NB4 (cell line): Measurements from ENCODE around the gene RAB20.
A peak's percentile ranks its signal among the peaks of the same experiment; 100 is the strongest.

ENCODE experiments used
- DNase-seq: peaks from one replicate; pipeline ENCODE4 v3.0.0; 2010; ENCODE audit warnings: low read depth
- H3K4me3 ChIP-seq: one replicate; pipeline ENCODE4 v1.5.1; 2011; ENCODE audit warnings: mild to moderate bottlenecking, low read depth, low read length, moderate library complexity
- CTCF ChIP-seq: IDR thresholded peaks from one replicate; pipeline ENCODE4 v1.5.1; 2012; ENCODE audit warnings: low read depth, low read length
- MAX ChIP-seq: IDR thresholded peaks from 2 replicates; pipeline ENCODE4 v1.6.1; 2011; ENCODE audit warnings: low read depth, low read length
- MYC ChIP-seq: IDR thresholded peaks from 2 replicates; pipeline ENCODE4 v1.6.1; 2011; ENCODE audit warnings: low read depth, low read length
- POLR2A ChIP-seq: IDR thresholded peaks from 2 replicates; pipeline ENCODE4 v1.6.1; 2011; ENCODE audit warnings: mild to moderate bottlenecking; ENCODE audit not compliant: insufficient read length; ENCODE audit errors: extremely low read depth

Gene RAB20

GRCh38 chr13:110503979-110504499 lies 57.5 kb downstream of the RAB20 start:
- DNase-seq: peak; percentile 94
- TF ChIP-seq CTCF (no peak), MYC (0 out of 2 replicates have a peak, but pooled peaks have one; percentile 7), POLR2A (peak; percentile 65), MAX (peak; percentile 16; the same call in 1 of the 2 replicates)
- peak overlapping the region; percentile 72 for H3K4me3 ChIP-seq

GRCh38 chr13:110503037-110503901 lies 58.3 kb downstream of the RAB20 start:
- H3K4me3 ChIP-seq: peak overlapping the region; percentile 72
- peak; percentile 82 for TF ChIP-seq MAX
- TF ChIP-seq MYC: no peak; the same call in 1 of the 2 replicates
- peak; percentile 98 for DNase-seq

GRCh38 chr13:110501188-110501587 lies 60.3 kb downstream of the RAB20 start:
- no peak overlapping the region for H3K4me3 ChIP-seq
- no peak for TF ChIP-seq POLR2A
- no peak for TF ChIP-seq CTCF
- no peak for TF ChIP-seq MYC
- TF ChIP-seq MAX: no peak
- DNase-seq: no peak

- TF ChIP-seq POLR2A (no peak), CTCF (no peak), MYC (no peak), MAX (no peak)
- no peak for DNase-seq
Measured at GRCh38 chr13:110500341-110500740, 61.2 kb downstream of the RAB20 start.

GRCh38 chr13:110499621-110500281 lies 61.8 kb downstream of the RAB20 start:
- H3K4me3 ChIP-seq: no peak overlapping the region
- no peak for DNase-seq
- TF ChIP-seq POLR2A: no peak
- TF ChIP-seq MAX: no peak
- TF ChIP-seq MYC: no peak
- TF ChIP-seq CTCF: no peak

More at GRCh38 chr13:110500341-110500740, 61.2 kb downstream of the RAB20 start:
- H3K4me3 ChIP-seq: no peak overlapping the region

- TF ChIP-seq POLR2A (no peak), MAX (no peak), CTCF (no peak), MYC (no peak)
- DNase-seq: no peak
- no peak overlapping the region for H3K4me3 ChIP-seq
Measured at GRCh38 chr13:110498765-110499164, 62.8 kb downstream of the RAB20 start.
